ENCODE measurements around the gene SNRPN. TPM values are rescaled to one million over a fixed set of nuclear protein-coding genes. Genes with fewer than 3 reads are reported as not detected.
"Not testable (repeated sequence)": the region's sequence is repeated elsewhere in the genome, so short reads cannot be mapped to it uniquely, and the experiment has no call there.

SNRPN gene
- total RNA-seq, 1 donor from 2014 or later = 212 TPM

- H3K27ac Mint-ChIP-seq (ENCODE audit: unreplicated experiment) = no peak overlapping the region
- DNase-seq (ENCODE audit: low spot score) = no peak
- H3K27me3 Mint-ChIP-seq (ENCODE audit: unreplicated experiment) = no peaks in the 10 kb centered on the region
- H3K4me1 Mint-ChIP-seq (ENCODE audit: unreplicated experiment) = no peaks in the 10 kb centered on the region
- H3K36me3 Mint-ChIP-seq (ENCODE audit: low read depth, unreplicated experiment) = peaks cover 30% of the 10 kb centered on the region
- H3K9me3 Mint-ChIP-seq (ENCODE audit: unreplicated experiment) = no peaks in the 10 kb centered on the region
- no peak for TF ChIP-seq CTCF (IDR thresholded peaks at IDR 0.05; ENCODE audit: unreplicated experiment)
- no peak overlapping the region for H3K4me3 Mint-ChIP-seq (ENCODE audit: unreplicated experiment)
These were observed 16.3 kb downstream of the SNRPN start for GRCh38 chr15:24971052-24971451.

GRCh38 chr15:24971772-24972171 lies 17.0 kb downstream of the SNRPN start:
- no peak overlapping the region for H3K4me3 Mint-ChIP-seq (ENCODE audit: unreplicated experiment)
- H3K4me1 Mint-ChIP-seq (ENCODE audit: unreplicated experiment) = no peaks in the 10 kb centered on the region
- no peak overlapping the region for H3K27ac Mint-ChIP-seq (ENCODE audit: unreplicated experiment)
- H3K9me3 Mint-ChIP-seq (ENCODE audit: unreplicated experiment) = no peaks in the 10 kb centered on the region
- peaks cover 36% of the 10 kb centered on the region for H3K36me3 Mint-ChIP-seq (ENCODE audit: low read depth, unreplicated experiment)
- no peak for DNase-seq (ENCODE audit: low spot score)
- TF ChIP-seq CTCF (IDR thresholded peaks at IDR 0.05; ENCODE audit: unreplicated experiment) = no peak
- H3K27me3 Mint-ChIP-seq (ENCODE audit: unreplicated experiment) = peaks cover 3% of the 10 kb centered on the region

- not testable (repeated sequence) for H3K4me3 Mint-ChIP-seq (ENCODE audit: unreplicated experiment); H3K9me3 Mint-ChIP-seq (ENCODE audit: unreplicated experiment); H3K27me3 Mint-ChIP-seq (ENCODE audit: unreplicated experiment); H3K4me1 Mint-ChIP-seq (ENCODE audit: unreplicated experiment); DNase-seq (ENCODE audit: low spot score); H3K27ac Mint-ChIP-seq (ENCODE audit: unreplicated experiment)
- H3K36me3 Mint-ChIP-seq (ENCODE audit: low read depth, unreplicated experiment) = peaks cover 35% of the 10 kb centered on the region
These were observed 17.9 kb downstream of the SNRPN start for GRCh38 chr15:24972707-24973106.

GRCh38 chr15:24976932-24977331 lies 22.1 kb downstream of the SNRPN start:
- Mint-ChIP-seq H3K9me3 (ENCODE audit: unreplicated experiment) (no peaks in the 10 kb centered on the region), H3K36me3 (ENCODE audit: low read depth, unreplicated experiment) (peaks cover 50% of the 10 kb centered on the region), H3K27ac (ENCODE audit: unreplicated experiment) (no peak overlapping the region), H3K4me1 (ENCODE audit: unreplicated experiment) (no peaks in the 10 kb centered on the region), H3K27me3 (ENCODE audit: unreplicated experiment) (peaks cover 3% of the 10 kb centered on the region), H3K4me3 (ENCODE audit: unreplicated experiment) (no peak overlapping the region)
- TF ChIP-seq CTCF (IDR thresholded peaks at IDR 0.05; ENCODE audit: unreplicated experiment) = peak; percentile 40
- no peak for DNase-seq (ENCODE audit: low spot score)

- Mint-ChIP-seq H3K27ac (ENCODE audit: unreplicated experiment) (no peak overlapping the region), H3K36me3 (ENCODE audit: low read depth, unreplicated experiment) (peaks cover 50% of the 10 kb centered on the region), H3K27me3 (ENCODE audit: unreplicated experiment) (peaks cover 3% of the 10 kb centered on the region), H3K4me3 (ENCODE audit: unreplicated experiment) (no peak overlapping the region), H3K4me1 (ENCODE audit: unreplicated experiment) (no peaks in the 10 kb centered on the region), H3K9me3 (ENCODE audit: unreplicated experiment) (no peaks in the 10 kb centered on the region)
- no peak for TF ChIP-seq CTCF (IDR thresholded peaks at IDR 0.05; ENCODE audit: unreplicated experiment)
- no peak for DNase-seq (ENCODE audit: low spot score)
These were observed 22.9 kb downstream of the SNRPN start for GRCh38 chr15:24977686-24978085.

GRCh38 chr15:24985224-24985623 lies 30.4 kb downstream of the SNRPN start:
- Mint-ChIP-seq H3K9me3 (ENCODE audit: unreplicated experiment) (no peaks in the 10 kb centered on the region), H3K27ac (ENCODE audit: unreplicated experiment) (no peak overlapping the region)

More at GRCh38 chr15:24985224-24985623, 30.4 kb downstream of the SNRPN start:
- Mint-ChIP-seq H3K4me1 (ENCODE audit: unreplicated experiment) (no peaks in the 10 kb centered on the region), H3K27me3 (ENCODE audit: unreplicated experiment) (no peaks in the 10 kb centered on the region), H3K4me3 (ENCODE audit: unreplicated experiment) (no peak overlapping the region), H3K36me3 (ENCODE audit: low read depth, unreplicated experiment) (peaks cover 13% of the 10 kb centered on the region)
- no peak for DNase-seq (ENCODE audit: low spot score)
- no peak for TF ChIP-seq CTCF (IDR thresholded peaks at IDR 0.05; ENCODE audit: unreplicated experiment)
